ENCODE results near the gene MMP28. TPM values are rescaled to one million over a fixed set of nuclear protein-coding genes. Genes with fewer than 3 reads are reported as not detected.

The MMP28 gene
- total RNA-seq, 1 experiment from 2014 or later = not detected

DNA sequence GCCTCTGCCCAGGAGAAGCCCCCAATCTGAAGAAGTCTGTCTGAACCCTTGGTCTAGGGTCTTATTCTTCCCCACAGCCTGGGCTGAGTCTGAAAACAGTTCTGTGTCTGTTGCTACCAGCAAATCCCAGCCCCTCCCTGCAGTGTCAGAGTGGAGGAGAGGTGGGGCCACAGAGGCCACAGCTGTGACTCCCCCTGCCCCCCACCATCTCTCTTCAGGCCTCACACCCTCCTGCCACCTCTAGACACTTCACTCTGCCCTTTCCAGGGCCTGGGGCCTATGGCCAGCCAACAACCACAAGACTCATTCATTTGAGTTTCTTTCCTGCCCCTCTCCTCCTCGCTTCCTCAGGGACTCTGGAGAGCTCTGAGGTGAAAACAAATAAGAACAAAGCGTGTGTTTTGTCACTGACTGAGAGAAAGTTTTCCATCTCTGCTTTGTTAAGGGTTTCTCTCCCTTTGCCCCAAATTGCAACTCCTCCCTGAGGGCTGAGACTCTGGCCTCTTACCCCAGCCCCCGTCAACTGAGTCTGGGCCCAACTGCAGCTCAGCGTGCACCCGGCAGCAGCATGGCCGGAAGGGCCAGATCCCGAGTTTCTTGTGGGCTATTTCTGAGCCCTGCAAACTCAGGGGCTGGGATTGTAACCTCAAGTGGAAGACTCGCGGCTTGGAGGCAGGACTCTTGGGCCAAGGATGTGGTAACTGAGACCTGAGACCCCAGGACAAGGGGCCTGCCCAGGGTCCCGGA, 21.6 kb downstream of the MMP28 start:
- Histone ChIP-seq H3K79me1 (ENCODE audit: insufficient read depth, low read depth, low read length, poor library complexity, severe bottlenecking) (no peaks in the 10 kb centered on the region), H2BK5ac (ENCODE audit: insufficient read length, low read length) (no peak overlapping the region), H3K4me1 (ENCODE audit: insufficient read depth, low read length) (peaks cover 6% of the 10 kb centered on the region; the same call in 1 of the 2 replicates), H3K4ac (ENCODE audit: low read depth, low read length) (no peak overlapping the region), H3K23me2 (ENCODE audit: insufficient read length, low read depth, low read length, poor library complexity, severe bottlenecking) (no peaks in the 10 kb centered on the region), H3K27ac (ENCODE audit: insufficient read length, low read depth, low read length) (no peak overlapping the region), H3K79me2 (ENCODE audit: insufficient read depth, low read length) (no peaks in the 10 kb centered on the region), H4K8ac (replicated peaks; ENCODE audit: insufficient read length, low read depth, low read length) (no peak overlapping the region), H2BK120ac (ENCODE audit: low read depth, low read length, poor library complexity, severe bottlenecking) (no peak overlapping the region), H3K56ac (ENCODE audit: insufficient read length, low read depth, low read length) (no peak overlapping the region), H3K27me3 (ENCODE audit: insufficient read depth, low read length) (no peaks in the 10 kb centered on the region), H3K14ac (ENCODE audit: insufficient read depth, low read length) (no peak overlapping the region), H3K4me2 (ENCODE audit: insufficient read depth, insufficient read length, low read length) (no peak overlapping the region), H2BK20ac (ENCODE audit: low read depth, low read length, poor library complexity, severe bottlenecking) (no peak overlapping the region), H4K91ac (ENCODE audit: insufficient read length, low read depth, low read length) (no peak overlapping the region), H3T11ph (ENCODE audit: low read length) (no peak overlapping the region), H3K9ac (ENCODE audit: extremely low read depth, insufficient read length, low read length) (no peak overlapping the region), H2AFZ (ENCODE audit: low read length) (no peak overlapping the region), H3K23ac (ENCODE audit: insufficient read length, low read depth, low read length) (no peak overlapping the region), H3K18ac (ENCODE audit: insufficient read length, low read depth, low read length) (no peak overlapping the region), H2AK5ac (ENCODE audit: insufficient read length, low read length) (no peak overlapping the region), H4K20me1 (ENCODE audit: control insufficient read depth, insufficient read depth, insufficient read length) (no peaks in the 10 kb centered on the region), H2BK15ac (ENCODE audit: low read depth, low read length) (no peak overlapping the region), H2BK12ac (ENCODE audit: insufficient read length, low read depth, low read length) (no peak overlapping the region), H3K9me3 (ENCODE audit: control insufficient read depth, low read depth, low read length) (no peaks in the 10 kb centered on the region), H4K5ac (ENCODE audit: insufficient read length, low read depth, low read length) (no peak overlapping the region)
- WGBS (ENCODE audit: extremely low coverage, insufficient read length, low lambda C conversion rate) = no CpG with 5 or more reads among the region's 10 CpGs
- Mint-ChIP-seq H3K27me3 (ENCODE audit: low read depth) (peaks cover 4% of the 10 kb centered on the region), H3K4me3 (no peak overlapping the region), H3K27ac (no peak overlapping the region; a peak in 1 of 7 replicates), H3K9me3 (no peaks in the 10 kb centered on the region; a peak in 1 of 5 replicates), H3K36me3 (ENCODE audit: insufficient read depth in 1 of 3, low read depth in 3 of 3) (no peaks in the 10 kb centered on the region), H3K4me1 (peaks cover 31 to 34% of the 10 kb centered on the region in 2 experiments)
- TF ChIP-seq, protein P1, sequence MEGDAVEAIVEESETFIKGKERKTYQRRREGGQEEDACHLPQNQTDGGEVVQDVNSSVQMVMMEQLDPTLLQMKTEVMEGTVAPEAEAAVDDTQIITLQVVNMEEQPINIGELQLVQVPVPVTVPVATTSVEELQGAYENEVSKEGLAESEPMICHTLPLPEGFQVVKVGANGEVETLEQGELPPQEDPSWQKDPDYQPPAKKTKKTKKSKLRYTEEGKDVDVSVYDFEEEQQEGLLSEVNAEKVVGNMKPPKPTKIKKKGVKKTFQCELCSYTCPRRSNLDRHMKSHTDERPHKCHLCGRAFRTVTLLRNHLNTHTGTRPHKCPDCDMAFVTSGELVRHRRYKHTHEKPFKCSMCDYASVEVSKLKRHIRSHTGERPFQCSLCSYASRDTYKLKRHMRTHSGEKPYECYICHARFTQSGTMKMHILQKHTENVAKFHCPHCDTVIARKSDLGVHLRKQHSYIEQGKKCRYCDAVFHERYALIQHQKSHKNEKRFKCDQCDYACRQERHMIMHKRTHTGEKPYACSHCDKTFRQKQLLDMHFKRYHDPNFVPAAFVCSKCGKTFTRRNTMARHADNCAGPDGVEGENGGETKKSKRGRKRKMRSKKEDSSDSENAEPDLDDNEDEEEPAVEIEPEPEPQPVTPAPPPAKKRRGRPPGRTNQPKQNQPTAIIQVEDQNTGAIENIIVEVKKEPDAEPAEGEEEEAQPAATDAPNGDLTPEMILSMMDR (conservative IDR thresholded peaks at IDR 0.05) = no peak
- DNase-seq = no peak

Measured in H9 (cell line).